Nephron (organoid): Measurements from ENCODE around the gene FAIM2.

Experiments
- H3K27ac Mint-ChIP-seq, 3 experiments: 2 replicates each; pipeline ENCODE4 v1.8.0; 2020; ENCODE audit warnings: mixed read lengths in 3 of 3, mild to moderate bottlenecking in 2 of 3, moderate library complexity in 1 of 3
- H3K27me3 Mint-ChIP-seq: 2 replicates; pipeline ENCODE4 v1.8.0; 2021; ENCODE audit warnings: low read depth, mild to moderate bottlenecking, moderate library complexity, mixed read lengths
- H3K36me3 Mint-ChIP-seq: 2 replicates; pipeline ENCODE4 v1.8.0; 2020; ENCODE audit warnings: low read depth, mixed read lengths
- H3K4me1 Mint-ChIP-seq: 2 replicates; pipeline ENCODE4 v1.8.0; 2020; ENCODE audit warnings: mixed read lengths
- H3K4me3 Mint-ChIP-seq, 3 experiments: 2 replicates each; pipeline ENCODE4 v1.8.0; 2020; ENCODE audit warnings: mild to moderate bottlenecking in 3 of 3, mixed read lengths in 3 of 3, moderate library complexity in 2 of 3
- H3K9me3 Mint-ChIP-seq: 2 replicates; pipeline ENCODE4 v1.8.0; 2020; ENCODE audit warnings: mixed read lengths
- CTCF ChIP-seq, 3 experiments: fragments of 200-600 bp; sonication (generic); IDR thresholded peaks; one replicate each; pipeline ENCODE4 v1.5.0; 2021; ENCODE audit warnings: antibody characterized with exemption in 3 of 3; ENCODE audit not compliant: unreplicated experiment in 3 of 3

Gene FAIM2

GRCh38 chr12:49871263-49871561 is 32.5 kb downstream of the FAIM2 start:
- Mint-ChIP-seq H3K4me3 (no peak overlapping the region), H3K9me3 (no peaks in the 10 kb centered on the region), H3K36me3 (no peaks in the 10 kb centered on the region), H3K27me3 (peaks cover 48% of the 10 kb centered on the region), H3K4me1 (peaks cover 84% of the 10 kb centered on the region), H3K27ac (no peak overlapping the region)
- no peak for TF ChIP-seq CTCF (IDR thresholded peaks at IDR 0.05; ENCODE audit: unreplicated experiment in 3 of 3)

- Mint-ChIP-seq H3K36me3 (no peaks in the 10 kb centered on the region), H3K9me3 (no peaks in the 10 kb centered on the region), H3K4me3 (no peak overlapping the region), H3K27me3 (peaks cover 52% of the 10 kb centered on the region), H3K4me1 (peaks cover 84% of the 10 kb centered on the region), H3K27ac (peak overlapping the region; percentile 19 to 70 (median 62))
- TF ChIP-seq CTCF (IDR thresholded peaks at IDR 0.05; ENCODE audit: unreplicated experiment in 3 of 3): no peak
Measured at GRCh38 chr12:49870501-49871262, 33.0 kb downstream of the FAIM2 start.

GRCh38 chr12:49869816-49870500 is 33.7 kb downstream of the FAIM2 start:
- Mint-ChIP-seq H3K27ac (peak overlapping the region; percentile 62 to 88 (median 70)), H3K36me3 (no peaks in the 10 kb centered on the region), H3K9me3 (no peaks in the 10 kb centered on the region), H3K4me1 (peaks cover 84% of the 10 kb centered on the region), H3K27me3 (peaks cover 52% of the 10 kb centered on the region), H3K4me3 (no peak overlapping the region)
- no peak for TF ChIP-seq CTCF (IDR thresholded peaks at IDR 0.05; ENCODE audit: unreplicated experiment in 3 of 3)

DNA sequence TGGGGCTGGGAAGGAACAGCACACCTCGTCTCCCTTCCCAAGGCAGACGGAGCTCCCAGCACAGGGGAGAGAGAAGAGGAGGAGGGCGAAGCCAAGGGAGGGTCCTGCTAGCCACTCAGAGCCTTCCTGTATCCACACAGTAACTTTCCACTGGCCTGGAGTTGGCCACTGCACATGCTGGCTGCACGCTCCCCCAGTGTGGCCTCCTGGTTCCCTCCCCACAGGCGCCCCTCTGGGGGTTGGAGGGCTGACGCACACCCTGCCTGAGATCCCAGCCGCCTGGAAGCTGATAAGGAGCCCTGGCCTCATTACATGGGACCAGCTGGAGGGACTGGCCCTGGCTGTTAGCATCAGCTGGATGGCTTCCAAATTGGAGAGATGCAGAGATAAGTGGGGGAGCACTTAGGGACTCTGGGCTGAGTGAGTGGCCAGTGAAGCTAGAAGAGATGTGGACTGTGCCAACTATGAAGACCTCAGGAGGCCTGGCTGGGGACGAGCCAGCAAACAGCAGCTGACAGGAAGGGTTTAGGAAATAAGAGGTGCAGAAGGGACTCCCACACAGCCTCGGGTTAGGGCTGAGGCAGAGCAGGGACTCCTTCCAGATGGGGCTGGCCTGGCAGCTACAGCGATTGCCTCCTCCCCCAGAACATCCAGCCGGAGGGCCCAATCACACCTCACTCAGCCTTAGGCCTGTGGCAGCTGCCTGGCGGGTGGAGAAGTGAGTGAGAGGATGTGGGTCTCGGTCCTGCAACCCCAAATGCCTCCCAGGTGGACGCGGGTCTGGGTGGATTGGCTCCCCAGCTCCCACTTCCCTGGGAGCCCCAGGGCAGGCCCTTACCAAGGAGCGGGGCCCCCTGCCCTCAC is 34.5 kb downstream of the FAIM2 start:
- Mint-ChIP-seq H3K27ac (peak overlapping the region; percentile 62 to 88 (median 70)), H3K9me3 (no peaks in the 10 kb centered on the region), H3K4me1 (peaks cover 84% of the 10 kb centered on the region), H3K27me3 (peaks cover 60% of the 10 kb centered on the region), H3K36me3 (no peaks in the 10 kb centered on the region), H3K4me3 (peak overlapping the region; percentile 9 to 35 (median 22))
- TF ChIP-seq CTCF (IDR thresholded peaks at IDR 0.05; ENCODE audit: unreplicated experiment in 3 of 3): no peak

- H3K9me3 Mint-ChIP-seq: no peaks in the 10 kb centered on the region
- H3K4me3 Mint-ChIP-seq: peak overlapping the region in 1 of 3 experiments; percentile 46
- no peaks in the 10 kb centered on the region for H3K36me3 Mint-ChIP-seq
- peaks cover 82% of the 10 kb centered on the region for H3K4me1 Mint-ChIP-seq
- no peak for TF ChIP-seq CTCF (IDR thresholded peaks at IDR 0.05; ENCODE audit: unreplicated experiment in 3 of 3)
- H3K27me3 Mint-ChIP-seq: peaks cover 60% of the 10 kb centered on the region
- H3K27ac Mint-ChIP-seq: peak overlapping the region; percentile 62 to 88 (median 70)
Measured at GRCh38 chr12:49868449-49868848, 35.3 kb downstream of the FAIM2 start.
